Ovary (tissue), 9 donors: ENCODE data around the gene TMPRSS7. TPM values are rescaled to one million over a fixed set of nuclear protein-coding genes. Genes with fewer than 3 reads are reported as not detected.

Source experiments
- DNase-seq, 5 donors: peaks; one replicate each; pipeline ENCODE4 v3.0.0-alpha.2; 2019 to 2020
- H3K27ac ChIP-seq, 2 donors: fragments of 200-600 bp; one replicate each; pipeline versions ENCODE4 v1.5.1 to v1.8.0; 2019 to 2022
- H3K27me3 ChIP-seq: fragments of 200-600 bp; one replicate; pipeline ENCODE4 v1.8.0; 2022
- H3K36me3 ChIP-seq: fragments of 200-600 bp; sonication (generic); one replicate; pipeline ENCODE4 v1.5.1; 2019
- H3K4me1 ChIP-seq: one replicate; pipeline ENCODE4 v1.8.1; 2013; ENCODE audit warnings: mild to moderate bottlenecking, moderate library complexity; ENCODE audit not compliant: insufficient read depth
- H3K4me3 ChIP-seq: fragments of 200-600 bp; sonication (generic); one replicate; pipeline ENCODE4 v1.5.1; 2017
- H3K9me3 ChIP-seq, 2 donors: fragments of 200-600 bp in 1 of 2; sonication (generic) in 1 of 2; one replicate each; pipeline versions ENCODE4 v1.5.1 to v1.8.1; 2013 to 2019; ENCODE audit warnings: mild to moderate bottlenecking in 1 of 2, moderate library complexity in 1 of 2
- EP300 ChIP-seq: sonication (generic); formaldehyde crosslinking; IDR thresholded peaks from one replicate; pipeline ENCODE4 v1.6.1; 2017; ENCODE audit warnings: antibody characterized with exemption
- POLR2A ChIP-seq: fragments of 450-650 bp; IDR thresholded peaks from one replicate; pipeline ENCODE4 v1.6.1; 2017; ENCODE audit warnings: antibody characterized with exemption, mild to moderate bottlenecking, moderate library complexity
- WGBS, 3 donors: extraction: QIAGEN DNeasy Blood & Tissue Kit in 1 of 3; methylation state at CpG; one replicate each; pipeline versions ENCODE4 v1.1.5 to v1.1.7; 2013 to 2017; 5-methylcytosine and 5-hydroxymethylcytosine counted together
- intact Hi-C, 4 donors: fragments of 100-400 bp; cut with DNase I; formaldehyde crosslinking; loops; one replicate each; pipeline versions ENCODE4 v1.11.0 to v1.15.1; 2022 to 2023
- polyA plus RNA-seq, 2 donors: library from polyadenylated mRNA; stranded (reverse); fragments of 200-250 nt in 1 of 2; fragments of 350-450 nt in 1 of 2; fragmentation: Illumina TruSeq in 1 of 2; extraction: RNeasy Lipid Tissue Mini Kit (QIAGEN cat#74804) in 1 of 2; gene quantifications; one replicate each; pipeline ENCODE4 v1.2.3, GENCODE V29; 2013 to 2014
- total RNA-seq, 7 donors: library from RNA; depleted of rRNA in 2 of 7; stranded (reverse); fragments of >200 nt in 2 of 7; fragmentation: NEBNext Ultra II Directional in 3 of 7; extraction: Animal tissue kit (Norgen Biotek cat#: 25700) in 3 of 7; gene quantifications; one replicate each; pipeline versions ENCODE4 v1.1.0 to v1.2.4, GENCODE V29; 2016 to 2023
- TF ChIP-seq, protein P1 (sequence below), 3 donors: fragments of 450-650 bp in 2 of 3; fragments of 200-600 bp in 1 of 3; IDR thresholded peaks; one replicate each; pipeline versions ENCODE4 v1.5.1 to v1.8.0; 2016 to 2022; ENCODE audit warnings: antibody characterized with exemption in 3 of 3, mild to moderate bottlenecking in 1 of 3
- donor health status: DM: no; HTN: no; CAD: no; lungs with moderate emphysema.
- donor health status: DM: no; HTN: no; CAD: no.
- donor health status: Bipolar disorder and iron deficiency.
- donor health status: DM: yes; HTN: yes; CAD: no.
- donor health status: DM: no; HTN: no; CAD: no.
- donor health status: DM: yes; HTN: yes; CAD: no.

Gene TMPRSS7
- total and polyA plus RNA-seq, 9 donors, result 0.34 TPM; not detected in 8

DNA sequence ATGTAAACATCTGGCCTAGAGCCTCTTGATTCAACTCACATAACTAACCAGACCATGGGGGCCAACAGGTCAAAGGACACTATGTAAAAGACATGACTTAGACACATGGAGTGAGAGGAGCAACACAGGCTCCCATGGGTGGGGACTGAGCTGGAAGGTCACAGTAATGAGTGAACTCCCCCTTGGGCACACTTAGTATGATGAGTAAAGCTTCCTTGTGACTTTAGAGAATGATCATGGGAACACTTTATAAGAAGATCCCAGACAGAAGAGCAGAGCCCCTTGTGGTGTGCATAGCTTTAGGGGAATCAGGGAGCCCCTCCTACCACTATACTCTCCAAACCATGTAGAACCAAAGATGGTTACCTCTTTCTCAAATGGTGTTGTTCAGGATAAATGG lies 88.3 kb downstream of the TMPRSS7 start:
- TF ChIP-seq, protein P1, sequence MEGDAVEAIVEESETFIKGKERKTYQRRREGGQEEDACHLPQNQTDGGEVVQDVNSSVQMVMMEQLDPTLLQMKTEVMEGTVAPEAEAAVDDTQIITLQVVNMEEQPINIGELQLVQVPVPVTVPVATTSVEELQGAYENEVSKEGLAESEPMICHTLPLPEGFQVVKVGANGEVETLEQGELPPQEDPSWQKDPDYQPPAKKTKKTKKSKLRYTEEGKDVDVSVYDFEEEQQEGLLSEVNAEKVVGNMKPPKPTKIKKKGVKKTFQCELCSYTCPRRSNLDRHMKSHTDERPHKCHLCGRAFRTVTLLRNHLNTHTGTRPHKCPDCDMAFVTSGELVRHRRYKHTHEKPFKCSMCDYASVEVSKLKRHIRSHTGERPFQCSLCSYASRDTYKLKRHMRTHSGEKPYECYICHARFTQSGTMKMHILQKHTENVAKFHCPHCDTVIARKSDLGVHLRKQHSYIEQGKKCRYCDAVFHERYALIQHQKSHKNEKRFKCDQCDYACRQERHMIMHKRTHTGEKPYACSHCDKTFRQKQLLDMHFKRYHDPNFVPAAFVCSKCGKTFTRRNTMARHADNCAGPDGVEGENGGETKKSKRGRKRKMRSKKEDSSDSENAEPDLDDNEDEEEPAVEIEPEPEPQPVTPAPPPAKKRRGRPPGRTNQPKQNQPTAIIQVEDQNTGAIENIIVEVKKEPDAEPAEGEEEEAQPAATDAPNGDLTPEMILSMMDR (IDR thresholded peaks at IDR 0.05), result no peak
- TF ChIP-seq POLR2A (no peak), EP300 (no peak)
- no peaks in the 10 kb centered on the region for H3K27me3 ChIP-seq
- H3K27ac ChIP-seq, result no peak overlapping the region
- intact Hi-C loops, result no loop called here
- H3K4me1 ChIP-seq, result no peaks in the 10 kb centered on the region
- no peaks in the 10 kb centered on the region for H3K36me3 ChIP-seq
- no peak for DNase-seq
- no peaks in the 10 kb centered on the region for H3K9me3 ChIP-seq
- no peak overlapping the region for H3K4me3 ChIP-seq

- 86 to 98% (median 92%) methylated on average over 2 of the region's 2 CpGs for WGBS, 3 donors
- Histone ChIP-seq H3K4me3 (no peak overlapping the region), H3K27ac (no peak overlapping the region), H3K36me3 (no peaks in the 10 kb centered on the region), H3K27me3 (no peaks in the 10 kb centered on the region), H3K4me1 (no peaks in the 10 kb centered on the region), H3K9me3 (no peaks in the 10 kb centered on the region)
- intact Hi-C loops, result no loop called here
- no peak for DNase-seq
- TF ChIP-seq, protein P1 (IDR thresholded peaks at IDR 0.05), result no peak
- TF ChIP-seq EP300 (no peak), POLR2A (no peak)
These were observed 89.0 kb downstream of the TMPRSS7 start for GRCh38 chr3:112123548-112123947.

DNA sequence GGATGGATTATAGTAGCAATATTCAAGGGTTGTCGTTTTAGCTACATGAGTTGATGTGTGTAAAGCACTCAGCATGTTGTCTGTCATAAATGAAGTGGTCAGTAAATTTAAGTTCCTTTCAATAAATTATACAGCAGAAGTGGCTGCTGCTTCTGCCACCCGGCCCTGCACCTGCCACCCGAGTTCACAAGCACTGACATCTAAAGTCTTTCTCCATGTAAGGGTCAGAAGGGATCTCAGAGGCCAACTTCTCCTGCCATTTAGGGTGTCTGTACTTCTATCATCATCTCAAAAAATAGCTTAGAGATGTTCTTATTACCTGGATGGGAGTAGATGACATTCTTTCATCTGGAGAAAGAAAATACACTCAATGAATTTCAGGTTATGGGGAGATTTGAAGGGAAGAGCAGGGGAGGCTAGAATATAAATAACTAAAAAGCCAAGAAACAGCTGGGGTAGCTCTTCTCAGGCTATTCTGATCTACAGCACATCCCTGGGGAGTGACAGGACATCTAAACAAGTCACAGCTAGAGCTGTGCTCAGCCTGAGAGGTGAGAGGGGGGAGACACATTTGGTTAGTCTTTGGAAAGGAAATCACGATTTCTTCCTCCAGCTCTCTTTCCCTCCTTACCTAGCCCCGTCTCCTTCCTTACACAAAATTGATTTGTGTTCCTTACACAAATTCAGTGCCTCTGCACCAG lies 90.5 kb downstream of the TMPRSS7 start:
- WGBS, 3 donors, result 80 to 87% (median 81%) methylated on average over 5 of the region's 5 CpGs
- no peaks in the 10 kb centered on the region for H3K4me1 ChIP-seq
- intact Hi-C loops, result no loop called here
- no peak overlapping the region for H3K4me3 ChIP-seq
- no peak for DNase-seq
- no peaks in the 10 kb centered on the region for H3K36me3 ChIP-seq
- no peaks in the 10 kb centered on the region for H3K9me3 ChIP-seq
- H3K27ac ChIP-seq, result no peak overlapping the region
- no peaks in the 10 kb centered on the region for H3K27me3 ChIP-seq
- TF ChIP-seq EP300 (no peak), POLR2A (no peak)
- TF ChIP-seq, protein P1 (IDR thresholded peaks at IDR 0.05), result no peak

DNA sequence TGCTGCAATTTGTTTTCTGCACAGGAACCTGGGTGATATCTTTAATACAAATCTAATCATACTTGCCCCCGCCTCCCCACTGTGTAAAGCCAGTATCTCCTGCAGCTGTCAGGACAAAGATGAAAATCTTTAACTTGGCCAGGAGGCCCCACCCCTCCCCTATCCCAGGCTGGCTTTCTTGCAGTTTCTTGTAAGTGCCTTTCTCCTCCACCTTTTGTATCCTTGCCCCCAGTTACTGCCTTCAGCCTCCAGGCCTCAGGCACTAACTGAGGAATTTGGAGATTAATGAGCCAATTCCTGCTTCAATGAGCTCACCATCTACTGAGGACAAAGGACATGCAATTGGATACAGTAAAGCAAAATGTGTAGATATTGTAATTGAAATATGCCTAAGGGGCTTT lies 92.0 kb downstream of the TMPRSS7 start:
- no peak for DNase-seq
- no peaks in the 10 kb centered on the region for H3K9me3 ChIP-seq

More for the DNA sequence above, 92.0 kb downstream of the TMPRSS7 start:
- intact Hi-C loops, result no loop called here
- H3K4me3 ChIP-seq, result no peak overlapping the region
- no peak overlapping the region for H3K27ac ChIP-seq
- H3K27me3 ChIP-seq, result no peaks in the 10 kb centered on the region
- no peaks in the 10 kb centered on the region for H3K36me3 ChIP-seq
- no peaks in the 10 kb centered on the region for H3K4me1 ChIP-seq
- WGBS, 3 donors, result 76 to 96% (median 92%) methylated on average over 1 of the region's 1 CpG
- TF ChIP-seq EP300 (no peak), POLR2A (no peak)
- TF ChIP-seq, protein P1 (IDR thresholded peaks at IDR 0.05), result no peak
